ENCODE measurements around the gene STK32A.

DNA sequence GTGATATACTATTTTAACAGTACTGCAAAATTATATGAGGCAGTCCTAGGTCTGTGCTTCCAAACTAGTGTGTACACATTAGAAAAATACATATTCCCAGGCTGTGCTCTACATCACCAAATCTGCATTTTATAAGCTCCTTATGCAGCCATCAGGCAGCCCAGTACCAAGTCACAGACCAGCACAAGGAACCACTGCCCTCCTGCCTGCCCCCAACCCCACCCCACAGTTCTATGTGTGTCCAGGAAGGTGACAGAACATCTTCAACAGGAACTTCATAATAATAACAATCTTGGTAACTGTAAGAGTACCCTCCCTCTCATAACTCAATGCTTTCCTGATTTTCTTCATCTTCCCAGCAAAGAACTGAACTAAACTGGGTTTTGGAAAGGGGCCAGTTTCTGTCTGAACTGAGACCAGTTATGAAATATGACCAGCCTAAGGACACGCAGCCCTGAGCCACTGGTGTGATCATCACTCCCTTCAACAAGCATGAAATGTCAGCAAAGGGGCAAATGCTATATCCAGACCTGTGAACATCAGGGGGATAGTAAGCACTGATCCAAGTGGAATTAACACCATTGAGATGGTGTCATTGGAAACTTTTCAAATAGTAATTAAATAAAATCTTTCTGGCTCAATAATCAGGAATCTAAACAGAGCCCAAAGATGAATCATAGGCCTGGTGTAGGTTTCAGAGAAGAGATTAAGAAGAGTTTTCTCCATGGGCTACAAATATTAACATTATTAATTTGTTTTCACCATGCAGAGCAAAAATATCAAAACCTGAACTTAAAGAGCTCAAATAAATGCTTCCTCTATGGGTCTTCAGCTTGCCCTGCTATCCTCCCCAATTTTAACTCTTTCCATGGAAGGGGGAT lies 192.9 kb downstream of the STK32A start:
- TF ChIP-seq POLR2A (IDR thresholded peaks at IDR 0.05), result no peak
- TF ChIP-seq, protein P1, sequence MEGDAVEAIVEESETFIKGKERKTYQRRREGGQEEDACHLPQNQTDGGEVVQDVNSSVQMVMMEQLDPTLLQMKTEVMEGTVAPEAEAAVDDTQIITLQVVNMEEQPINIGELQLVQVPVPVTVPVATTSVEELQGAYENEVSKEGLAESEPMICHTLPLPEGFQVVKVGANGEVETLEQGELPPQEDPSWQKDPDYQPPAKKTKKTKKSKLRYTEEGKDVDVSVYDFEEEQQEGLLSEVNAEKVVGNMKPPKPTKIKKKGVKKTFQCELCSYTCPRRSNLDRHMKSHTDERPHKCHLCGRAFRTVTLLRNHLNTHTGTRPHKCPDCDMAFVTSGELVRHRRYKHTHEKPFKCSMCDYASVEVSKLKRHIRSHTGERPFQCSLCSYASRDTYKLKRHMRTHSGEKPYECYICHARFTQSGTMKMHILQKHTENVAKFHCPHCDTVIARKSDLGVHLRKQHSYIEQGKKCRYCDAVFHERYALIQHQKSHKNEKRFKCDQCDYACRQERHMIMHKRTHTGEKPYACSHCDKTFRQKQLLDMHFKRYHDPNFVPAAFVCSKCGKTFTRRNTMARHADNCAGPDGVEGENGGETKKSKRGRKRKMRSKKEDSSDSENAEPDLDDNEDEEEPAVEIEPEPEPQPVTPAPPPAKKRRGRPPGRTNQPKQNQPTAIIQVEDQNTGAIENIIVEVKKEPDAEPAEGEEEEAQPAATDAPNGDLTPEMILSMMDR (IDR thresholded peaks at IDR 0.05 in 4 of 5, conservative IDR thresholded peaks at IDR 0.05 in 1 of 5), result no peak
